ENCODE results near the gene ZMYND12.

DNA sequence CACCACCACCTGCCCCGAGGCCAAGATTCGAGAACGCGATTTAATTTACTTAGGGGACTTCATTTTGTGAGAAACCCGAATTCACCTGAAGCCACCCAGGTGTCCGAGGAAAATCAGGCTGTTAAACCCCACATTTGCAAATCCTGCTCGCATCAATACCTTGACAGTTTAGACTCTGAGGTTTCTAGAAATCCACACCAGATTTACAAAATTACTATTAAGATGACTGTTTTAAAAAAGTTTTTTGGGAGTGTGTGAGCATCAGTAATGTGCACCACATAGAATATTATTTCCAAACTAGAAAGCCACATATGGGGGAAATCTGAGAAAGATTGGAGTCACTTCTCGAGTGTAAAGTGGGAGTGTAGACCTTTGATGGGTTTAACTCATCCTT lies 74.5 kb downstream of the ZMYND12 start:
- TF ChIP-seq, protein P1, sequence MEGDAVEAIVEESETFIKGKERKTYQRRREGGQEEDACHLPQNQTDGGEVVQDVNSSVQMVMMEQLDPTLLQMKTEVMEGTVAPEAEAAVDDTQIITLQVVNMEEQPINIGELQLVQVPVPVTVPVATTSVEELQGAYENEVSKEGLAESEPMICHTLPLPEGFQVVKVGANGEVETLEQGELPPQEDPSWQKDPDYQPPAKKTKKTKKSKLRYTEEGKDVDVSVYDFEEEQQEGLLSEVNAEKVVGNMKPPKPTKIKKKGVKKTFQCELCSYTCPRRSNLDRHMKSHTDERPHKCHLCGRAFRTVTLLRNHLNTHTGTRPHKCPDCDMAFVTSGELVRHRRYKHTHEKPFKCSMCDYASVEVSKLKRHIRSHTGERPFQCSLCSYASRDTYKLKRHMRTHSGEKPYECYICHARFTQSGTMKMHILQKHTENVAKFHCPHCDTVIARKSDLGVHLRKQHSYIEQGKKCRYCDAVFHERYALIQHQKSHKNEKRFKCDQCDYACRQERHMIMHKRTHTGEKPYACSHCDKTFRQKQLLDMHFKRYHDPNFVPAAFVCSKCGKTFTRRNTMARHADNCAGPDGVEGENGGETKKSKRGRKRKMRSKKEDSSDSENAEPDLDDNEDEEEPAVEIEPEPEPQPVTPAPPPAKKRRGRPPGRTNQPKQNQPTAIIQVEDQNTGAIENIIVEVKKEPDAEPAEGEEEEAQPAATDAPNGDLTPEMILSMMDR (IDR thresholded peaks at IDR 0.05) = no peak
- TF ChIP-seq POLR2AphosphoS5 (IDR thresholded peaks at IDR 0.05) = no peak
- no peak for TF ChIP-seq POLR2A (IDR thresholded peaks at IDR 0.05)
